HepG2 (cell line): Measurements from ENCODE around the gene CTDP1. TPM values are rescaled to one million over a fixed set of nuclear protein-coding genes. Genes with fewer than 3 reads are reported as not detected.

Experiments
- ATAC-seq: fragments of 200-7000 bp; cut with Tn5 transposase; 3 replicates; pipeline ENCODE4 v1.9.1; 2020; ENCODE audit warnings: mild to moderate bottlenecking, moderate library complexity
- Bru-seq: library from RNA; stranded (reverse); fragments of 400-500 nt; gene quantifications from one replicate; lab custom pipeline; 2021; lab: Mats Ljungman, UMichigan
- BruChase-seq, 2 experiments: library from RNA; stranded (reverse); fragments of 400-500 nt; gene quantifications; one replicate each; lab custom pipeline; 2021; lab: Mats Ljungman, UMichigan
- BruUV-seq: library from RNA; stranded (reverse); fragments of 400-500 nt; replicated peaks from 2 replicates; lab custom pipeline; 2021; lab: Mats Ljungman, UMichigan
- CTCF ChIA-PET: fragments of 300-600 bp; formaldehyde crosslinking; extraction: SDS; loops from one replicate; lab custom pipeline; 2021; ENCODE audit warnings: low total read pairs, inconsistent platforms, low intra/inter-chr PET ratio; lab: Yijun Ruan, JAX
- POLR2A ChIA-PET: fragments of 350-600 bp; sonication (Branson Sonifier 250); formaldehyde crosslinking; loops from one replicate; lab custom pipeline; 2020; ENCODE audit warnings: antibody characterized with exemption, inconsistent platforms; lab: Yijun Ruan, JAX
- DNase-seq: peaks from one replicate; pipeline ENCODE4 v3.0.0-alpha.2; 2015; ENCODE audit warnings: low spot score
- FAIRE-seq: peaks from 3 replicates; lab custom pipeline; 2011; peaks lifted over from hg19 to GRCh38; lab: Jason Lieb, UNC
- H2AFZ ChIP-seq: one replicate; pipeline ENCODE4 v1.6.1; 2011; ENCODE audit warnings: low read length, inconsistent platforms
- H3K27ac ChIP-seq: fragments of 300-600 bp; 3 replicates; pipeline ENCODE4 v1.8.0; 2011; ENCODE audit warnings: mixed run types, mild to moderate bottlenecking, mixed read lengths, low read length, inconsistent platforms; ENCODE audit not compliant: insufficient read depth; ENCODE audit errors: extremely low read length
- H3K27me3 ChIP-seq, 2 experiments: fragments of 200-600 bp in 1 of 2; 2 replicates in 1 of 2; 3 replicates in 1 of 2; pipeline versions ENCODE4 v1.6.0 to v1.8.0; 2011; ENCODE audit warnings: low read length in 2 of 2, mild to moderate bottlenecking in 2 of 2, moderate library complexity in 2 of 2, inconsistent platforms in 1 of 2; ENCODE audit not compliant: insufficient read depth in 2 of 2, control insufficient read depth in 1 of 2
- H3K36me3 ChIP-seq, 2 experiments: fragments of 200-600 bp in 1 of 2; replicated peaks in 1 of 2; 2 replicates in 1 of 2; 3 replicates in 1 of 2; pipeline versions ENCODE4 v1.5.1 to v1.8.0; 2011; ENCODE audit warnings: low read length in 2 of 2, inconsistent platforms in 1 of 2; ENCODE audit not compliant: insufficient read depth in 2 of 2, control insufficient read depth in 1 of 2
- H3K4me1 ChIP-seq: 2 replicates; pipeline ENCODE4 v1.5.1; 2012; ENCODE audit warnings: low read length, inconsistent platforms; ENCODE audit not compliant: insufficient read depth
- H3K4me2 ChIP-seq: 2 replicates; pipeline ENCODE4 v1.6.0; 2011; ENCODE audit warnings: low read depth, low read length, inconsistent platforms
- H3K4me3 ChIP-seq, 3 experiments: fragments of 200-600 bp in 1 of 3; sonication (generic), shearing (Covaris generic) in 1 of 3; replicated peaks in 1 of 3; 2 replicates each; pipeline ENCODE4 v1.5.1; 2011 to 2016; ENCODE audit warnings: low read length in 3 of 3, inconsistent platforms in 2 of 3, low read depth in 2 of 3, mild to moderate bottlenecking in 2 of 3, control low read depth in 1 of 3, mixed read lengths in 1 of 3; ENCODE audit not compliant: insufficient read depth in 1 of 3
- H3K79me2 ChIP-seq: one replicate; pipeline ENCODE4 v1.6.1; 2011; ENCODE audit warnings: low read length, inconsistent platforms; ENCODE audit not compliant: insufficient read depth
- H3K9ac ChIP-seq: 2 replicates; pipeline ENCODE4 v1.6.0; 2011; ENCODE audit warnings: mild to moderate bottlenecking, low read depth, low read length, inconsistent platforms; ENCODE audit not compliant: insufficient read depth
- H3K9me3 ChIP-seq: 2 replicates; pipeline ENCODE4 v1.5.1; 2012; ENCODE audit warnings: mild to moderate bottlenecking, low read length
- H4K20me1 ChIP-seq: 2 replicates; pipeline ENCODE4 v1.6.0; 2011; ENCODE audit warnings: inconsistent platforms, mild to moderate bottlenecking, low read length, moderate library complexity; ENCODE audit not compliant: insufficient read depth
- CREB1 ChIP-seq, 2 experiments: fragments of 450-650 bp in 1 of 2; IDR thresholded peaks; 2 replicates each; pipeline ENCODE4 v1.6.1; 2016 to 2017; ENCODE audit warnings: control low read depth in 1 of 2, mild to moderate bottlenecking in 1 of 2, missing compliant biosample characterization in 1 of 2, missing genetic modification characterization in 1 of 2
- DR1 ChIP-seq: sonication (generic); formaldehyde crosslinking; IDR thresholded peaks from 2 replicates; pipeline ENCODE4 v1.8.0; 2021; ENCODE audit warnings: mild to moderate bottlenecking, missing genetic modification reagents, inconsistent platforms
- NCOA1 ChIP-seq: sonication (generic); formaldehyde crosslinking; IDR thresholded peaks from 2 replicates; pipeline ENCODE4 v1.9.0; 2021; ENCODE audit warnings: missing genetic modification reagents
- SIN3A ChIP-seq: IDR thresholded peaks from 2 replicates; pipeline ENCODE4 v1.6.1; 2011; ENCODE audit warnings: low read depth, mild to moderate bottlenecking, control low read depth, low read length, borderline replicate concordance
- SP2 ChIP-seq: sonication (generic); formaldehyde crosslinking; IDR thresholded peaks from 2 replicates; pipeline ENCODE4 v1.5.1; 2020; ENCODE audit warnings: mild to moderate bottlenecking, missing genetic modification reagents
- ZBTB21 ChIP-seq: sonication (generic); formaldehyde crosslinking; IDR thresholded peaks from 2 replicates; pipeline ENCODE4 v1.4.0; 2020; ENCODE audit warnings: missing genetic modification reagents
- ZNF343 ChIP-seq: sonication (generic); formaldehyde crosslinking; IDR thresholded peaks from 2 replicates; pipeline ENCODE4 v1.4.0; 2020; ENCODE audit warnings: mild to moderate bottlenecking, missing genetic modification reagents
- ZNF780A ChIP-seq: sonication (generic); formaldehyde crosslinking; IDR thresholded peaks from 2 replicates; pipeline ENCODE4 v1.8.0; 2022; ENCODE audit warnings: mild to moderate bottlenecking, missing genetic modification reagents, moderate library complexity
- WGBS: methylation state at CpG from one replicate; pipeline ENCODE4 v1.1.6; 2017; ENCODE audit warnings: low lambda C conversion rate; 5-methylcytosine and 5-hydroxymethylcytosine counted together
- in situ Hi-C: cut with HindIII; loops from 2 replicates; pipeline ENCODE4 v1.10.0; 2017; ENCODE audit warnings: low pct_unique_long_range_greater_than_20kb; ENCODE audit not compliant: extremely low pct_ligation_motif_present
- intact Hi-C: fragments of 100-400 bp; cut with micrococcal nuclease; formaldehyde crosslinking; loops from one replicate; pipeline ENCODE4 v1.10.0; 2022; ENCODE audit not compliant: unreplicated experiment
- long read RNA-seq, 2 experiments: library from RNA in 1 of 2; library from polyadenylated mRNA in 1 of 2; stranded (forward) in 1 of 2; unstranded in 1 of 2; transcript quantifications; one replicate each; pipeline ENCODE4 v2.0.0, GENCODE V29; 2019 to 2022
- polyA minus RNA-seq, 3 experiments: library from RNA; depleted of rRNA, polyadenylated mRNA; stranded (reverse); fragments of >200 nt; gene quantifications; 2 replicates each; pipeline ENCODE4 v1.2.3, GENCODE V29; 2011; ENCODE audit warnings: low replicate concordance in 1 of 3
- polyA plus RNA-seq, 8 experiments: library from polyadenylated mRNA; depleted of rRNA in 3 of 8; stranded (reverse) in 7 of 8; unstranded in 1 of 8; fragments of >200 nt; fragmentation: Illumina TruSeq in 4 of 8; extraction: Trizol in 4 of 8; gene quantifications; 2 replicates each; pipeline versions ENCODE4 v1.2.1 to v1.2.3, GENCODE V29; 2011 to 2016; ENCODE audit warnings: low read depth in 4 of 8, missing spikeins in 1 of 8, mixed read lengths in 1 of 8; ENCODE audit not compliant: insufficient read depth in 1 of 8
- total RNA-seq, 5 experiments: library from RNA; depleted of rRNA; stranded (reverse); fragments of >200 nt; fragmentation: Illumina TruSeq; extraction: Trizol; gene quantifications; 2 replicates each; pipeline ENCODE4 v1.2.3, GENCODE V29; 2016; ENCODE audit warnings: low read depth in 1 of 5
- TF ChIP-seq, protein P1 (sequence below): sonication (generic); formaldehyde crosslinking; IDR thresholded peaks from 2 replicates; pipeline ENCODE4 v1.8.0; 2022; ENCODE audit warnings: mild to moderate bottlenecking, missing genetic modification reagents
- TF ChIP-seq, protein P2 (sequence below): sonication (generic); formaldehyde crosslinking; conservative IDR thresholded peaks from 2 replicates; pipeline ENCODE4 v1.4.0; 2020; ENCODE audit warnings: missing genetic modification reagents

Gene CTDP1, protein sequence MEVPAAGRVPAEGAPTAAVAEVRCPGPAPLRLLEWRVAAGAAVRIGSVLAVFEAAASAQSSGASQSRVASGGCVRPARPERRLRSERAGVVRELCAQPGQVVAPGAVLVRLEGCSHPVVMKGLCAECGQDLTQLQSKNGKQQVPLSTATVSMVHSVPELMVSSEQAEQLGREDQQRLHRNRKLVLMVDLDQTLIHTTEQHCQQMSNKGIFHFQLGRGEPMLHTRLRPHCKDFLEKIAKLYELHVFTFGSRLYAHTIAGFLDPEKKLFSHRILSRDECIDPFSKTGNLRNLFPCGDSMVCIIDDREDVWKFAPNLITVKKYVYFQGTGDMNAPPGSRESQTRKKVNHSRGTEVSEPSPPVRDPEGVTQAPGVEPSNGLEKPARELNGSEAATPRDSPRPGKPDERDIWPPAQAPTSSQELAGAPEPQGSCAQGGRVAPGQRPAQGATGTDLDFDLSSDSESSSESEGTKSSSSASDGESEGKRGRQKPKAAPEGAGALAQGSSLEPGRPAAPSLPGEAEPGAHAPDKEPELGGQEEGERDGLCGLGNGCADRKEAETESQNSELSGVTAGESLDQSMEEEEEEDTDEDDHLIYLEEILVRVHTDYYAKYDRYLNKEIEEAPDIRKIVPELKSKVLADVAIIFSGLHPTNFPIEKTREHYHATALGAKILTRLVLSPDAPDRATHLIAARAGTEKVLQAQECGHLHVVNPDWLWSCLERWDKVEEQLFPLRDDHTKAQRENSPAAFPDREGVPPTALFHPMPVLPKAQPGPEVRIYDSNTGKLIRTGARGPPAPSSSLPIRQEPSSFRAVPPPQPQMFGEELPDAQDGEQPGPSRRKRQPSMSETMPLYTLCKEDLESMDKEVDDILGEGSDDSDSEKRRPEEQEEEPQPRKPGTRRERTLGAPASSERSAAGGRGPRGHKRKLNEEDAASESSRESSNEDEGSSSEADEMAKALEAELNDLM
- total RNA-seq (2016; rRNA removed; fragmentation: Illumina TruSeq; extraction: Trizol) (9.9 and 11.0 TPM in 2 replicates), polyA plus RNA-seq (2011; rRNA removed) (6.9 and 8.0 TPM in 2 replicates), polyA minus RNA-seq (2011; rRNA and poly(A)+ RNA removed; ENCODE audit: low replicate concordance) (12.3 and 14.8 TPM in 2 replicates), Bru-seq, nascent RNA (percentile 60 among the genes with signal in this experiment), BruChase-seq, experiment 1, labeled RNA remaining after a 6-hour chase (percentile 65 among the genes with signal in this experiment), BruChase-seq, experiment 2, labeled RNA remaining after a 2-hour chase (percentile 63 among the genes with signal in this experiment)
- total RNA-seq (2016; cell fraction: cytosol; rRNA removed; fragmentation: Illumina TruSeq; extraction: Trizol; ENCODE audit: low read depth): 3.1 and 4.7 TPM in 2 replicates
- total RNA-seq (2016; cell fraction: insoluble cytoplasmic fraction; rRNA removed; fragmentation: Illumina TruSeq; extraction: Trizol): 9.0 and 10.9 TPM in 2 replicates
- total RNA-seq (2016; cell fraction: membrane; rRNA removed; fragmentation: Illumina TruSeq; extraction: Trizol): 4.2 and 4.6 TPM in 2 replicates
- total RNA-seq (2016; cell fraction: nucleus; rRNA removed; fragmentation: Illumina TruSeq; extraction: Trizol): 8.1 and 9.4 TPM in 2 replicates
- polyA plus RNA-seq (2011; cell fraction: cytosol; rRNA removed): 4.9 and 6.4 TPM in 2 replicates
- polyA plus RNA-seq (2011; cell fraction: nucleus; rRNA removed): 14.1 and 18.1 TPM in 2 replicates
- polyA plus RNA-seq (2012): 5.4 and 8.7 TPM in 2 replicates
- polyA plus RNA-seq (2016; cell fraction: cytosol; fragmentation: Illumina TruSeq; extraction: Trizol; ENCODE audit: low read depth): 0.57 and 0.62 TPM in 2 replicates
- 9.2 and 9.6 TPM in 2 replicates for polyA plus RNA-seq (2016; cell fraction: insoluble cytoplasmic fraction; fragmentation: Illumina TruSeq; extraction: Trizol; ENCODE audit: low read depth)
- polyA plus RNA-seq (2016; cell fraction: membrane; fragmentation: Illumina TruSeq; extraction: Trizol; ENCODE audit: low read depth): 1.5 and 1.8 TPM in 2 replicates
- 12.6 and 13.4 TPM in 2 replicates for polyA plus RNA-seq (2016; cell fraction: nucleus; fragmentation: Illumina TruSeq; extraction: Trizol; ENCODE audit: insufficient read depth, low read depth)
- polyA minus RNA-seq (2011; cell fraction: cytosol; rRNA and poly(A)+ RNA removed): 5.7 and 6.2 TPM in 2 replicates
- 11.6 and 14.5 TPM in 2 replicates for polyA minus RNA-seq (2011; cell fraction: nucleus; rRNA and poly(A)+ RNA removed)
- long read RNA-seq, experiment 1, full-length matches to known transcripts: 3 of 10 reads
- long read RNA-seq, experiment 1, partial matches to known transcripts: 6 of 10 reads
- long read RNA-seq, experiment 1, other reads (novel, unspliced or antisense): 1 of 10 reads
- long read RNA-seq, experiment 2, full-length matches to known transcripts: 21 of 47 reads
- long read RNA-seq, experiment 2, partial matches to known transcripts: 15 of 47 reads
- long read RNA-seq, experiment 2, other reads (novel, unspliced or antisense): 11 of 47 reads

DNA sequence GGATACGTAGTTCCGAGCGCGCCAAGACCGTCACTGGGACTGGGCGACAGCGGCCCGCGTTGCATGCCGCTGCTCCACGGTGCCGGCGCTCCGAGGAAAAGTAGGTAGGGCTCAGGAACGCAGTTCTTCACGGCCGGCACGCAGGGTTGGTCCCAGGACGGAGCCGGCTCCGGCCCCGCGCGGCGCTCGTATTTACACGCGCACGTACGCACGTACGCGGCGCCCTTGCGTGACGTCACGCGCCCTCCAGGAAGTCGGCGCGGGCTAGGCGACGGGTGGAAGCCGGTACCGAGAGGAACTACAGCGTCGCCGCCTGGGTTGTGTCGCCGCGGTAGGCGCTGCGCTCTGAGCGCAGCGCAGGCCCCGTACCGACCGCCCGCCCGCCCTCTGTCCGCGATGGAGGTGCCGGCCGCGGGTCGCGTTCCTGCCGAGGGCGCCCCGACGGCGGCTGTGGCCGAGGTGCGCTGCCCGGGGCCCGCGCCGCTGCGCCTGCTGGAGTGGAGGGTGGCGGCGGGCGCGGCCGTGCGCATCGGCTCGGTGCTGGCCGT is at the start of gene CTDP1:
TSS of gene CTDP1 (plus strand) at position 252 of the 548 bp plus-strand sequence. CDS start at position 397, 145 bp downstream.
- POLR2A ChIA-PET: interaction anchor here (1.0 kb wide), 1 partner anchor 254 kb away, joined by 3 read pairs; no protein-coding TSS in a partner anchor
- H3K4me2 ChIP-seq: peak within 1 kb of the TSS; percentile 98
- BruUV-seq: no TSS peak
- TF ChIP-seq DR1 (CRISPR knock-in tag) (no peak), ZNF343 (no peak; the same call in 1 of the 2 replicates), NCOA1 (CRISPR knock-in tag) (0 out of 2 replicates have a peak, but pooled peaks have one; percentile 38), ZNF780A (0 out of 2 replicates have a peak, but pooled peaks have one; percentile 18), SIN3A (peak; percentile 82; the same call in 1 of the 2 replicates), SP2 (CRISPR knock-in tag) (peak; percentile 46; the same call in 1 of the 2 replicates), ZBTB21 (CRISPR knock-in tag) (peak; percentile 52; the same call in 1 of the 2 replicates), CREB1 (IDR thresholded peaks at IDR 0.05) (peak; percentile 100), CREB1 (CRISPR knock-in tag; IDR thresholded peaks at IDR 0.05) (peak; percentile 98)
- TF ChIP-seq, protein P1, sequence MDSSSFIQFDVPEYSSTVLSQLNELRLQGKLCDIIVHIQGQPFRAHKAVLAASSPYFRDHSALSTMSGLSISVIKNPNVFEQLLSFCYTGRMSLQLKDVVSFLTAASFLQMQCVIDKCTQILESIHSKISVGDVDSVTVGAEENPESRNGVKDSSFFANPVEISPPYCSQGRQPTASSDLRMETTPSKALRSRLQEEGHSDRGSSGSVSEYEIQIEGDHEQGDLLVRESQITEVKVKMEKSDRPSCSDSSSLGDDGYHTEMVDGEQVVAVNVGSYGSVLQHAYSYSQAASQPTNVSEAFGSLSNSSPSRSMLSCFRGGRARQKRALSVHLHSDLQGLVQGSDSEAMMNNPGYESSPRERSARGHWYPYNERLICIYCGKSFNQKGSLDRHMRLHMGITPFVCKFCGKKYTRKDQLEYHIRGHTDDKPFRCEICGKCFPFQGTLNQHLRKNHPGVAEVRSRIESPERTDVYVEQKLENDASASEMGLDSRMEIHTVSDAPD (CRISPR knock-in tag): 0 out of 2 replicates have a peak, but pooled peaks have one; percentile 7
- TF ChIP-seq, protein P2, sequence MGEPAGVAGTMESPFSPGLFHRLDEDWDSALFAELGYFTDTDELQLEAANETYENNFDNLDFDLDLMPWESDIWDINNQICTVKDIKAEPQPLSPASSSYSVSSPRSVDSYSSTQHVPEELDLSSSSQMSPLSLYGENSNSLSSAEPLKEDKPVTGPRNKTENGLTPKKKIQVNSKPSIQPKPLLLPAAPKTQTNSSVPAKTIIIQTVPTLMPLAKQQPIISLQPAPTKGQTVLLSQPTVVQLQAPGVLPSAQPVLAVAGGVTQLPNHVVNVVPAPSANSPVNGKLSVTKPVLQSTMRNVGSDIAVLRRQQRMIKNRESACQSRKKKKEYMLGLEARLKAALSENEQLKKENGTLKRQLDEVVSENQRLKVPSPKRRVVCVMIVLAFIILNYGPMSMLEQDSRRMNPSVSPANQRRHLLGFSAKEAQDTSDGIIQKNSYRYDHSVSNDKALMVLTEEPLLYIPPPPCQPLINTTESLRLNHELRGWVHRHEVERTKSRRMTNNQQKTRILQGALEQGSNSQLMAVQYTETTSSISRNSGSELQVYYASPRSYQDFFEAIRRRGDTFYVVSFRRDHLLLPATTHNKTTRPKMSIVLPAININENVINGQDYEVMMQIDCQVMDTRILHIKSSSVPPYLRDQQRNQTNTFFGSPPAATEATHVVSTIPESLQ: 0 out of 2 replicates have a peak, but pooled peaks have one; percentile 15

More for the DNA sequence above, at the start of gene CTDP1:
- H3K9ac ChIP-seq: peak within 1 kb of the TSS; percentile 96
- peaks cover 2 to 5% of the 10 kb centered on the region in 2 experiments; a peak in 2 of 5 replicates for H3K36me3 ChIP-seq
- FAIRE-seq: no peak
- peak; percentile 68 for ATAC-seq
- H3K27me3 ChIP-seq: no peaks in the 10 kb centered on the region; a peak in 1 of 5 replicates
- intact Hi-C loops (no loop called here), in situ Hi-C loops (no loop called here)
- no peaks in the 10 kb centered on the region for H3K9me3 ChIP-seq
- H3K4me1 ChIP-seq: peaks cover 53% of the 10 kb centered on the region
- H2AFZ ChIP-seq: no peak within 1 kb of the TSS
- H3K79me2 ChIP-seq: peaks cover 51% of the 10 kb centered on the region
- DNase-seq: peak; percentile 80
- peaks cover 6% of the 10 kb centered on the region; the same call in 1 of the 2 replicates for H4K20me1 ChIP-seq
- CTCF ChIA-PET: no interaction called here
- H3K27ac ChIP-seq: peak within 1 kb of the TSS; percentile 95
- WGBS: 0% methylated on average over 4 of the region's 88 CpGs
- H3K4me3 ChIP-seq: peak within 1 kb of the TSS; percentile 74 to 90 (median 89)
